NOMO-1 (cell line): Measurements from ENCODE around the gene GABBR1.
A peak's percentile ranks its signal among the peaks of the same experiment; 100 is the strongest.

Experiments
- DNase-seq, 2 experiments: peaks; one replicate each; lab custom pipeline; 2025; ENCODE audit not compliant: unreplicated experiment in 2 of 2; lab: John Stamatoyannopoulos, UW

Gene GABBR1

GRCh38 chr6:29625337-29625930, 7.5 kb downstream of the GABBR1 start:
- DNase-seq = no peak

DNA sequence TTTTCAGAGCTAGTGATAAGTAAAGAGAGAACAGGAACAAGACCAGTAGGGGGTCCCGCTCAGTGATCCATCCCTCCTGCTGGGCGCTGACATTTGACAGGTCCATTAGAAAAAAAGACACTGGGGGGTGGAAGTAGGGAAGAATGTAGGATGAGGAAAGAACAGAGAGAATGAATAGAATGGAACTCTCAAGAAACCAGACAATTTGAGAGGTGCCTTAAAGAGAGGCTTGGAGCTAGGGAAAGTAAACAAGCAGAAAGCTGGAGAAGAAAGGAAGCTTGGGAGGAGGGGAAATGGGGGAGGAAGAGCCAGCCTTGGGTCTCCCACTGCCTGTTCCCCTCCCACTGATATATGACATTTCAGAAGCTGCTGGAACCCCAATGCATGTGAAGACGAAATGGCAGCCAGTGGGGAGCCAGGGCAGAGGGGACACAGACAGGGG, 8.4 kb downstream of the GABBR1 start:
- no peak for DNase-seq

DNA sequence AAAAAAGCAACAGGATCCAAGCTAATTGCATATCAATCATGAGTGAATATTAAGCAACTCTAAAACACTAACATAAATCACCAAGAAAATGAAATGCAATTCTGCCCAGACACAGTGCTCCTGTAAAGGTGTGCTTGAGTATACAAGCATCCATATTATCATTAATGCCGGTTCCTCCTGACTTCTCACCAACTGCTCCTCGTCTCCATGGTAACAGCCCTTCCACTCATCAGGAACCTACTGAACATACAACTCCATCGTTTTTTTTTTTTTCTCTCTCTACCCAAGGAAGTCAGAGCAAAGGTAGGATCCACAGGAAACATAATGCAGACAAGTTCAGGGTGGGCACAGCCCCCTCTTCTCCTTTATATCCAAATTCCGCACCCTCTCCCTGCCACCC, 12.4 kb downstream of the GABBR1 start:
- no peak for DNase-seq

DNA sequence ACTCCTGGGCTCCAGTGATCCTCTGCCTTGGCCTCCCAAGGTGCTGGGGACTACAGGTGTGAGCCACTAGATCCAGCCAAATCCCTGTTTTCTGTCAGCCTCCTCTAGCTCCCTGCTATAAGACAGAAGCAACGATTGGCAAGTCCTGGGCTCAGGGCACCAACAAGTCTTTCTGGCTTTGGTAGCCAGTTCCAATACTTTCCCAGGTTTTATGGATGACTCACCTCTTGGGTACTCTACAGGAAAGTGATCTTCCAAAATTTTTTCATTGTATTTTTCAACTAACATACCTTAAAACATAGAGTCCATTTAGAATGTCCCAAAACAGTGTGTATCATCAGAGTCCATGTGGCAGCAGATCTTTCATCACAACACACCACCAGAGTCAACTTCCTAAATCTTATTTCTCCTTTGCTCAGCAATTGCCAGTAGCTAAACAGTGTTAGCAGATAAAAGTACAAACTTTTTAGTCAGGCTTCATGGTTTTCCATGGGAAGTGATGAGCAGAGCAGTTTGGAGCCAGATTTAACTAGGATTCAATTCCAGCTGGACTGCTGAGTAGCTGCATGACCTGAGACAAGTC, 13.3 kb downstream of the GABBR1 start:
- no peak for DNase-seq

DNA sequence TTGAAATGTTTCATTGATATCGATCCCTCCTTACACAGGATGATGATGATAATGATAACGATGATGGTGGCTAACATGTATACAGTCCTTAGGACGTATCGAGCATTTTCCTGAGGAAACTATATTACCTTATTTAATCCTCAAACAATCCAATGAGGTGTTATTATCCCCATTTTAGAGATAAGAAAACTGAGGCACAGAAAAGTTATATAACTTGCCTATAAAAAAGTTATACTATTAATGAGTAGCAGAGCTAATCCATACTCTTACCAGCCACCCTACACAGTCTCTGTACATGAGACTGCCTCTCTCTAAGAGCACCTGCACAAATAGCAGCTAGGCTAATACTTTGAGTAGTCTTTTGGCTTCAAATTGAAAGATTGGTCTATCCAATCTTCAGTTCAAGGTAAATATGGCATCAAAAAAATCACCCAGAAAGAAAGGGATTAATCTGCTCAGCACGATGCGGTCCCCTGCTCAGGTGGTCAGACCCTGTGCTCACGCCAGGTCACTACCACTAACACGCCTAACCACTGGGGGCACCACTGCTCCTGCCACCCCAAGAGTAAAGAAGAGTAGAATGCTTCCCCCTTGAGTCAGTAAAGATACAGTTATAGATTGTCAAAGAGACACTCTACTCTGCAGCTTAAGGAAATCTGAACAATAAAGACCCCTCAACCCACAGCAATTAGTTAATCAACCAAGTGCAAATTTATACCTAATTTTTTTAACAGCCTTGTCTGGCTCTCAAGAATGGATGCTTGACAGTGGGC, 15.0 kb downstream of the GABBR1 start:
- no peak for DNase-seq

DNA sequence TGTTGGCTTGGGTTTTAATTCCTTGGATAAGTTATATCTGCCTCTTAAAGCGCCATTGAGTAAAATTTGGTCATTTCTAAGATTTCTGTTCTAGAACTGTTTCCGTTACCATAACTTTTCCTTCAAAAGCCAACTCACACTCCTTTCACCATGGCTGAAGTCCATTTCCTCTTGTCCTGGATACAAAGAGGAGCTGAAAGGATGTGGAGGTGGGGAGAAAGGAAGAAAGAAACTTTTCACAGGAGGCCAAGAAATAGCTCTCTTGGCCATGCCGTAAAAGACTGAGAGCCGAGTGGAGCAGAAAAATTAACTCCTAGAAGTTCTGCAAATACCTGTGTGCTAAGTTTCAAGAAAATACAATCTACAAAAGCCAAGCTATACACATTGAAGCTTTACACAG, 21.6 kb downstream of the GABBR1 start:
- DNase-seq = no peak

DNA sequence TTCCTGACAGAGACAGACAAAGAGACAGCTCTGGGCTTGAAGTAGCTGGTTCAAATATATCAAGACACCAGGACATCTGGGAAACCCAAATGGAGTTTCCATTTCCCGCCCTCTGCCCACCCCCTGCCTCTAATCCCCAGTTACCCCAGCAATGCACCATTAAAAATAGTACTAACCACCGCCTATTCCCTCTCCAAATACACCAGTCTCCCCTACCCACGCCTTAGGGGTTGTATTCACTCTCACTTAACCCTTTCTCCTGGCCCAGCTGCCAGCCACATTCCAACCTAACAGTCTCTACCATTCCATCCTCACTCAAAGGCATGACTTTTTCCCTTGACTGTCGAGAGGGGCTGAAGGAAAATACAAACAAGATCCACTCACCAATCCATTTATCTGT, 22.4 kb downstream of the GABBR1 start:
- DNase-seq = no peak

GRCh38 chr6:29608131-29608530, 24.9 kb downstream of the GABBR1 start:
- DNase-seq = no peak

- no peak for DNase-seq
Observed at GRCh38 chr6:29603930-29604329, 29.1 kb downstream of the GABBR1 start.

DNA sequence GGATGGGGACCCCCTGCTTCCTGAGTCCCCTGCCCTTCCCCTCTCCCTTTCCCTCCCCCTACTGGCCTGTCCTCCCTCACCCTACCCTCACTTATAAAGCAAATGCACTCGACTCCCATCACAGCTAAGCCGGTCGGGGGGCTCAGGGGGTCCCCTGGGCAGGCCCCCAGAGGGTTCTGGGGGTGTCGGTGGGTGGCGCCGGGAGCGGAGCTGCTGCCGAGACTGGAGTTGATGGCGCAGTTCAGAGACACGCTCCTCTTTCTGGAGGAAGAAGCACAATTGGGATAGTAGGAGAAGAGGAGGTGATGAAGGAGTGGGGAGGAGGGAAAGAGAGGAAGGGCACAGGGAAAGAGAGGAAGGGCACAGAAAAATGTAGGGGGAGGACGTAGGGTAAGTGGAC, 29.5 kb downstream of the GABBR1 start:
- DNase-seq = no peak

GRCh38 chr6:29602564-29603361, 30.2 kb downstream of the GABBR1 start:
- DNase-seq = no peak

DNA sequence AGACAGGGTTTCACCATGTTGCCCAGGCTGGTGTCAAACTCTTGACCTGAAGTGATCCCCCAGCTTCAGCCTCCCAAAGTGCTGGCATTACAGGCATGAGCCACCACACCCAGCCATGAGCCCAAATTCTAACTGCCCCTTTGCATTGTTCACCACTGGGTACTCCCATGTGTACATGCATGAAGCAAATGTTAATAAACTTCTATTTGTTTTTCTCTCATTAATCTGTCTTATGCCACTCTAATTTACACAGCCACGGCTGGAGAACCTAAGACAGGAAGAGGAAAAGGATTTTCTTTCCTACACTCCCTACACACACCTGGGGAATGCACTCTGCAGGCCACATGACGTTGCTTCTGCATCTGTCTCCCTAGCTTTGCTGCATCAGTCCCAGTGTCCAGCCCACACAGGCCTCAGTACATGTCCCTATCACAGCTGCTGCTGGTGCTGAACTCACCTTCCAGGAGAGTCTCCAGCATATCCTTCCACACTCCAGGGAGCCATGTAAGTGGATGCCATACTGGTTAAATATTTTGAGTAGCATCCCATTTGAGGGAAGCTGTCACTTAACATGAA, 34.7 kb downstream of the GABBR1 start:
- no peak for DNase-seq

DNA sequence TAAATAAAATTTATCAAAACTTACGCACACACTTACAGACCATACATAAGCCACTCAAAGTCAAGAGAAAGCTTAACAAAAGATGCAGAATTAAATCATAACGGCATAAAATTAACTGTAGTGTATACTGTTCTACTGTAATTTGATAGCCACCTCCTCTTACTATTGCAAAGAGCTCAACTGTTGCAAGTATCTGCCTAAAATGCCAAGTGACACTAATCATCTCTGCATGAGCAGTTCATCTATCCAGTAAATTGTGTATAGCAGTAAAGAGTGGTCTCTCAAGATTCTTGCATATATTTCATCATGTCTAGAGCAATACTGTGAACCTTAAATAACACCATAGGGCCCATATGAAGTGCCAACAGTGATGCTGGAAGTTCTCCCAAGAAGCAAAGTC, 35.8 kb downstream of the GABBR1 start:
- no peak for DNase-seq

DNA sequence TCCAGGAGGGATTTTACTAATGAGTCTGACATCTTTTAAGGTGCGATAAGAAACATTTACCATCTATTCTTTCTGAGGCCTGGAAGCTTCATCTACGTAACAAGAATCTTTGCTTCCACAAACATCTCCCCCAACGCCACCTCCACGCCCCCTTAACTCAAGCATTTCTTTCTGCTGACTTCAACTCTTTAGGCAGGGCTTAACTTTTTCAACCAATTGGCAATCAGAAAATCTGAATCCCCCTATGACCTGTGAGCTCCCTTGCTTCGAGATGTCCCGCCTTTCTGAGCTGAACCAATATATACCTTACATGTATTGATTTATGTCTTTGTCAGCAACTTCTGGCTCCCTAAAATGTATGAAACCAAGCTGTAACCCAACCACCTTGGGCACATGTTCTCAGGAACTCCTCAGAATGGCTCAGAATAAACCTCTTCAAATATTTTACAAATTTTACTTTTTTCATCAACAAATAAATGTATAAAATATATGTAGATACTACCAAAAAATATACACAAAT, 36.5 kb downstream of the GABBR1 start:
- no peak for DNase-seq

GRCh38 chr6:29593199-29593855, 39.7 kb downstream of the GABBR1 start:
- no peak for DNase-seq

GRCh38 chr6:29591677-29592076, 41.3 kb downstream of the GABBR1 start:
- DNase-seq = no peak

GRCh38 chr6:29590218-29590808, 42.7 kb downstream of the GABBR1 start:
- peak in 1 of 2 experiments; percentile 36 for DNase-seq

DNA sequence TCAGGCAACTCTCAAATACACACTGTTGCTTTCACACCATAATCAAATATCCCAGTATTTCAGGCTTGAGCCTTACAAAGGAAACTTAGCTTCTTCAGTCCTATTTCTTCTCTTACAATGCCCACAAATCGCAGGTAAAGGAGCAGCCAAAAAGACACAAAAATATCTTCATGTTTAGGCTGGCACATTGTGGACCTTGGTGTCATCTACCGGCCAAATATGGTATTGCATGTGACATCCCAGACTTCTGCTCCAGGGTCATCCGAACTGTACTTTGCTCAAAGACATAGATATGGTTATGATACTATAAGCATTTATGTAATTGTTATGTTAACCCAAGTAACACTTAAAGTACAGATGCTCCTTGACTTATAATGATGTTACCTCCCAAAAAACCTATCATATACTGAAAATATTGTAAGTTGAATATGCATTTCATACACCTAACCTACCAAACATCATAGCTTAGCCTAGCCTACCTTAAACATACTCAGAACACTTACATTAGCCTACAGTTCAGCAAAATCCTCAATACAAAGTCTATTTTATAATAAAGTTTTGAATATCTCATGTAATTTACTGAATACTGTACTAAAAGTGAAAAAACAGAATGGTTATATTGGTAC, 43.4 kb downstream of the GABBR1 start:
- DNase-seq = peak; percentile 21 to 28

- no peak for DNase-seq
Observed at GRCh38 chr6:29584821-29585220, 48.2 kb downstream of the GABBR1 start, which contains the start of gene OR2H2. OR2H2 (plus strand) TSS chr6:29585121; CDS start chr6:29587945, 2,824 bp downstream.
